Gastroesophageal sphincter (tissue), 3 donors: ENCODE measurements around the gene ABCB6.

ENCODE experiments used
- EP300 ChIP-seq: sonication (generic); formaldehyde crosslinking; IDR thresholded peaks from one replicate; pipeline ENCODE4 v1.6.1; 2017; ENCODE audit warnings: antibody characterized with exemption, mild to moderate bottlenecking
- POLR2A ChIP-seq, 2 donors: fragments of 450-650 bp; IDR thresholded peaks; one replicate each; pipeline ENCODE4 v1.6.1; 2017; ENCODE audit warnings: antibody characterized with exemption in 2 of 2, mild to moderate bottlenecking in 2 of 2, moderate library complexity in 1 of 2
- POLR2AphosphoS5 ChIP-seq: sonication (generic); formaldehyde crosslinking; IDR thresholded peaks from one replicate; pipeline ENCODE4 v1.6.1; 2017; ENCODE audit warnings: antibody characterized with exemption
- TF ChIP-seq, protein P1 (sequence below), 4 experiments: fragments of 200-600 bp in 2 of 4; fragments of 450-650 bp in 2 of 4; sonication (generic) in 1 of 4; IDR thresholded peaks; one replicate each; pipeline ENCODE4 v1.5.1; 2017 to 2019; ENCODE audit warnings: antibody characterized with exemption in 4 of 4, mild to moderate bottlenecking in 2 of 4, moderate library complexity in 2 of 4

DNA sequence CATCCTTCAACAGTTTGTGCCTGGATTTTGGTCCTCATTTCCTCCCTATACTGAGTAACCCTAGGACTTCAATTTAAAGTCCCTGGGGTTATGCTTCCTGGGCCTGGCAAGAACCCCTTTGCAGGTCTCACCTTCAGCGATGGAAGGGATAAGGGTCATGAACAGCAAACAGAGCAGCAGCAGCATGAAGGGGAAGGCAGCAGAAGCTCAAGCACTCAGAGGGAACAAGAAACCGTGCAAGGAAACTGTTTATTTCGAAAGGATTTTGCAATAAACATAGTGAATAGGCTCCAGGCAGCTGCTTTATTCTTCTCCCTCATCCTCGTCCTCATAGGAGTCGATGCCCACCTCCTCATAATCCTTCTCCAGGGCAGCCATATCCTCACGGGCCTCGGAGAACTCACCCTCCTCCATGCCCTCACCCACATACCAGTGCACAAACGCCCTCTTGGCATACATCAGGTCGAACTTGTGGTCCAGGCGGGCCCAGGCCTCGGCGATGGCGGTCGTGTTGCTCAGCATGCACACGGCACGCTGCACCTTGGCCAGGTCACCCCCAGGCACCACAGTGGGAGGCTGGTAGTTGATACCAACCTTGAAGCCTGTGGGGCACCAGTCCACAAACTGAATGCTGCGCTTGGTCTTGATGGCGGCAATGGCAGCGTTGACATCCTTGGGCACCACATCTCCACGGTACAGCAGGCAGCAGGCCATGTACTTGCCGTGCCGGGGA lies 31.5 kb upstream of the ABCB6 start:
- TF ChIP-seq POLR2AphosphoS5: no peak
- TF ChIP-seq POLR2A (IDR thresholded peaks at IDR 0.05): no peak
- TF ChIP-seq, protein P1, sequence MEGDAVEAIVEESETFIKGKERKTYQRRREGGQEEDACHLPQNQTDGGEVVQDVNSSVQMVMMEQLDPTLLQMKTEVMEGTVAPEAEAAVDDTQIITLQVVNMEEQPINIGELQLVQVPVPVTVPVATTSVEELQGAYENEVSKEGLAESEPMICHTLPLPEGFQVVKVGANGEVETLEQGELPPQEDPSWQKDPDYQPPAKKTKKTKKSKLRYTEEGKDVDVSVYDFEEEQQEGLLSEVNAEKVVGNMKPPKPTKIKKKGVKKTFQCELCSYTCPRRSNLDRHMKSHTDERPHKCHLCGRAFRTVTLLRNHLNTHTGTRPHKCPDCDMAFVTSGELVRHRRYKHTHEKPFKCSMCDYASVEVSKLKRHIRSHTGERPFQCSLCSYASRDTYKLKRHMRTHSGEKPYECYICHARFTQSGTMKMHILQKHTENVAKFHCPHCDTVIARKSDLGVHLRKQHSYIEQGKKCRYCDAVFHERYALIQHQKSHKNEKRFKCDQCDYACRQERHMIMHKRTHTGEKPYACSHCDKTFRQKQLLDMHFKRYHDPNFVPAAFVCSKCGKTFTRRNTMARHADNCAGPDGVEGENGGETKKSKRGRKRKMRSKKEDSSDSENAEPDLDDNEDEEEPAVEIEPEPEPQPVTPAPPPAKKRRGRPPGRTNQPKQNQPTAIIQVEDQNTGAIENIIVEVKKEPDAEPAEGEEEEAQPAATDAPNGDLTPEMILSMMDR (IDR thresholded peaks at IDR 0.05): no peak
- no peak for TF ChIP-seq EP300
